Measurements from ENCODE around the gene ZC3H10. TPM values are rescaled to one million over a fixed set of nuclear protein-coding genes. Genes with fewer than 3 reads are reported as not detected.

ZC3H10 gene
- total and polyA plus RNA-seq, 2 donors (not counting 3 experiments of a cell fraction or from before 2014, with no cell fraction given), result 2.6 to 10.1 TPM

- intact Hi-C loops (cut with micrococcal nuclease) (no loop called here), dilution Hi-C loops (cut with MboI; ENCODE audit: extremely low pct_ligation_motif_present, low sequenced_read_pairs) (no loop called here)
- peaks cover 29% of the 10 kb centered on the region for H3K4me1 ChIP-seq (ENCODE audit: control insufficient read depth, extremely low read depth, insufficient read depth, low read length)
- TF ChIP-seq FOS (IDR thresholded peaks at IDR 0.05; ENCODE audit: borderline replicate concordance, insufficient read depth, low read length), result no peak
- no peak for TF ChIP-seq GATA2 (IDR thresholded peaks at IDR 0.05; ENCODE audit: insufficient read depth, insufficient read length, low read depth, low read length)
- no peak for TF ChIP-seq POLR2AphosphoS5 (IDR thresholded peaks at IDR 0.05; ENCODE audit: insufficient read depth, low read depth, low read length)
- no peak for TF ChIP-seq POLR2A (IDR thresholded peaks at IDR 0.05; ENCODE audit: low read depth, low read length)
- TF ChIP-seq MAX (IDR thresholded peaks at IDR 0.05; ENCODE audit: insufficient read depth, insufficient read length), result no peak
- no peak for TF ChIP-seq CTCF (IDR thresholded peaks at IDR 0.05; ENCODE audit: extremely low read depth in 1 of 2, insufficient read depth in 1 of 2, low read depth in 1 of 2, low read length in 2 of 2)
- no peak for TF ChIP-seq EZH2 (IDR thresholded peaks at IDR 0.05; ENCODE audit: borderline replicate concordance, low read depth, low read length, severe bottlenecking)
- no peak for TF ChIP-seq MYC (IDR thresholded peaks at IDR 0.05; ENCODE audit: low read depth, low read length)
- no peak for TF ChIP-seq JUN (IDR thresholded peaks at IDR 0.05; ENCODE audit: borderline replicate concordance, insufficient read depth, insufficient read length, low read depth)
- peaks cover 12 to 22% of the 10 kb centered on the region in 2 experiments for H3K36me3 ChIP-seq (ENCODE audit: control insufficient read depth in 2 of 2, extremely low read depth in 1 of 2, insufficient read depth in 2 of 2, low read length in 2 of 2)
- H2AFZ ChIP-seq (ENCODE audit: low read depth, low read length), result no peak overlapping the region
- no peaks in the 10 kb centered on the region for H4K20me1 ChIP-seq (replicated peaks; ENCODE audit: control insufficient read depth, extremely low read depth, insufficient read depth, low read length)
- no TSS peak for BruUV-seq (replicated peaks)
- ChIA-PET POLR2A (no interaction called here), CTCF (interaction anchor here (2.5 to 5.3 kb wide), 2 partner anchors 18 to 45 kb away, joined by 18 to 30 read pairs; partner anchors contain the start of genes ESYT1 and SMARCC2)
- no peak overlapping the region for H3K4me3 ChIP-seq (replicated peaks in 1 of 3; ENCODE audit: insufficient read depth in 1 of 3, low read depth in 1 of 3, low read length in 3 of 3)
- no peaks in the 10 kb centered on the region for H3K27me3 ChIP-seq (ENCODE audit: control insufficient read depth in 2 of 2, insufficient read depth in 2 of 2, low read length in 2 of 2)
- FAIRE-seq (no peak), DNase-seq (ENCODE audit: low read depth, low spot score) (no peak)
- no peak overlapping the region for H3K9ac ChIP-seq (replicated peaks; ENCODE audit: extremely low read depth, insufficient read depth, low read length)
- H3K4me2 ChIP-seq (ENCODE audit: insufficient read depth, low read length), result no peak overlapping the region
- no peaks in the 10 kb centered on the region for H3K9me1 ChIP-seq (replicated peaks; ENCODE audit: control insufficient read depth, extremely low read depth, insufficient read depth, low read length)
- H3K9me3 ChIP-seq (replicated peaks; ENCODE audit: control insufficient read depth, insufficient read depth, low read length), result no peaks in the 10 kb centered on the region
- H3K27ac ChIP-seq (ENCODE audit: insufficient read depth, low read depth, low read length), result no peak overlapping the region
- H3K79me2 ChIP-seq (ENCODE audit: control insufficient read depth, insufficient read depth, low read length), result no peaks in the 10 kb centered on the region
These were observed 27.2 kb downstream of the ZC3H10 start for GRCh38 chr12:56145217-56145616.

Data from endothelial cell of umbilical vein (primary cell).